ENCODE data around the gene MAGEA11. TPM values are rescaled to one million over a fixed set of nuclear protein-coding genes. Genes with fewer than 3 reads are reported as not detected.
"Not testable (repeated sequence)": the region's sequence is repeated elsewhere in the genome, so short reads cannot be mapped to it uniquely, and the experiment has no call there.

Gene MAGEA11
- total and polyA plus RNA-seq, 11 donors = not detected

DNA sequence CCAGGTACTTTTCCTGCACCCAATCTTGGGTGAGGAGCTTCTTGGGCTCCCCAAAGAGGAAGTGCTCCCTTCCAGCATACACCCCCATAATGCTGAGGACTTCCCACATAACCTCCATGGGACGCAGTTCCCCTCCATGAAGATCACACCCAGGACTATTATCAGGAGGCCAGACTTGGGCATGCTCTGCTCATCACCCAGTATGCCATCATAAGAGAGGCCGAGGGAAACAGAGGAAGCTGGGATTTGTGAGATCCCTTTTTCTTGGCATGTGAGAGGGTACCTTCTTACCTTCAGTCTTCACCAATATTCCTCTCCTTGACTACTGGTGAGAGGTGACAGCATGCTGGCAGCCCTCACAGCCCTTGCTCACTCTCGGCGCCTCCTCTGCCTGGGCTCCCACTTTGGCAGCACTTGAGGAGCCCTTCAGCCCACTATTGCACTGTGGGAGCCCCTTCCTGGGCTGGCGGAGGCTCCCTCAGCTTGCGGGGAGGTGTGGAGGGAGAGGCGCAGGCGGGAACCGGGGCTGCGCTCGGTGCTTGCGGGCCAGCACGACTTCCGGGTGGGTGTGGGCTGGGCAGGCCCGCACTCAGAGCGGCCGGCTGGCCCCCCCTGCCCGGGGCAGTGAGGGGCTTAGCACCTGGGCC lies 46.3 kb downstream of the MAGEA11 start:
- H3K9me3 ChIP-seq = no peaks in the 10 kb centered on the region
- intact Hi-C loops (cut with DNase I) = no loop called here
- DNase-seq = no peak
- no peak overlapping the region for H3K4me3 ChIP-seq
- TF ChIP-seq POLR2A (IDR thresholded peaks at IDR 0.05) = no peak
- H3K27ac ChIP-seq = no peak overlapping the region
- 84 to 94% (median 91%) methylated on average over 5 to 18 of the region's 18 CpGs for WGBS, 4 donors
- ATAC-seq = no peak
- no peaks in the 10 kb centered on the region for H3K36me3 ChIP-seq
- no peaks in the 10 kb centered on the region for H3K4me1 ChIP-seq
- H3K27me3 ChIP-seq = peaks cover 0 to 3% (median 0%) of the 10 kb centered on the region in 9 donors

- H3K4me3 ChIP-seq; DNase-seq; H3K4me1 ChIP-seq; H3K27me3 ChIP-seq; H3K27ac ChIP-seq; intact Hi-C loops (cut with DNase I); H3K36me3 ChIP-seq; H3K9me3 ChIP-seq; ATAC-seq: not testable (repeated sequence)
- WGBS, 4 donors = 89 to 96% (median 92%) methylated on average over 4 to 16 of the region's 17 CpGs
Observed at GRCh38 chrX:149758715-149759078, 46.8 kb downstream of the MAGEA11 start.

GRCh38 chrX:149759824-149760223 lies 48.0 kb downstream of the MAGEA11 start:
- TF ChIP-seq, protein P1, sequence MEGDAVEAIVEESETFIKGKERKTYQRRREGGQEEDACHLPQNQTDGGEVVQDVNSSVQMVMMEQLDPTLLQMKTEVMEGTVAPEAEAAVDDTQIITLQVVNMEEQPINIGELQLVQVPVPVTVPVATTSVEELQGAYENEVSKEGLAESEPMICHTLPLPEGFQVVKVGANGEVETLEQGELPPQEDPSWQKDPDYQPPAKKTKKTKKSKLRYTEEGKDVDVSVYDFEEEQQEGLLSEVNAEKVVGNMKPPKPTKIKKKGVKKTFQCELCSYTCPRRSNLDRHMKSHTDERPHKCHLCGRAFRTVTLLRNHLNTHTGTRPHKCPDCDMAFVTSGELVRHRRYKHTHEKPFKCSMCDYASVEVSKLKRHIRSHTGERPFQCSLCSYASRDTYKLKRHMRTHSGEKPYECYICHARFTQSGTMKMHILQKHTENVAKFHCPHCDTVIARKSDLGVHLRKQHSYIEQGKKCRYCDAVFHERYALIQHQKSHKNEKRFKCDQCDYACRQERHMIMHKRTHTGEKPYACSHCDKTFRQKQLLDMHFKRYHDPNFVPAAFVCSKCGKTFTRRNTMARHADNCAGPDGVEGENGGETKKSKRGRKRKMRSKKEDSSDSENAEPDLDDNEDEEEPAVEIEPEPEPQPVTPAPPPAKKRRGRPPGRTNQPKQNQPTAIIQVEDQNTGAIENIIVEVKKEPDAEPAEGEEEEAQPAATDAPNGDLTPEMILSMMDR (IDR thresholded peaks at IDR 0.05) = no peak
- no peak for TF ChIP-seq POLR2A (IDR thresholded peaks at IDR 0.05)
- intact Hi-C loops (cut with DNase I) = no loop called here
- DNase-seq (no peak), ATAC-seq (no peak)
- no peaks in the 10 kb centered on the region for H3K36me3 ChIP-seq
- no peak overlapping the region for H3K4me3 ChIP-seq
- H3K27ac ChIP-seq = no peak overlapping the region
- no peaks in the 10 kb centered on the region for H3K9me3 ChIP-seq
- peaks cover 0 to 3% (median 0%) of the 10 kb centered on the region in 9 donors for H3K27me3 ChIP-seq
- WGBS, 4 donors = 81 to 94% (median 89%) methylated on average over 7 of the region's 7 CpGs
- no peaks in the 10 kb centered on the region for H3K4me1 ChIP-seq

GRCh38 chrX:149760965-149761364 lies 49.1 kb downstream of the MAGEA11 start:
- H3K36me3 ChIP-seq = no peaks in the 10 kb centered on the region
- WGBS, 4 donors = 60 to 100% (median 88%) methylated on average over 1 to 3 of the region's 3 CpGs

DNA sequence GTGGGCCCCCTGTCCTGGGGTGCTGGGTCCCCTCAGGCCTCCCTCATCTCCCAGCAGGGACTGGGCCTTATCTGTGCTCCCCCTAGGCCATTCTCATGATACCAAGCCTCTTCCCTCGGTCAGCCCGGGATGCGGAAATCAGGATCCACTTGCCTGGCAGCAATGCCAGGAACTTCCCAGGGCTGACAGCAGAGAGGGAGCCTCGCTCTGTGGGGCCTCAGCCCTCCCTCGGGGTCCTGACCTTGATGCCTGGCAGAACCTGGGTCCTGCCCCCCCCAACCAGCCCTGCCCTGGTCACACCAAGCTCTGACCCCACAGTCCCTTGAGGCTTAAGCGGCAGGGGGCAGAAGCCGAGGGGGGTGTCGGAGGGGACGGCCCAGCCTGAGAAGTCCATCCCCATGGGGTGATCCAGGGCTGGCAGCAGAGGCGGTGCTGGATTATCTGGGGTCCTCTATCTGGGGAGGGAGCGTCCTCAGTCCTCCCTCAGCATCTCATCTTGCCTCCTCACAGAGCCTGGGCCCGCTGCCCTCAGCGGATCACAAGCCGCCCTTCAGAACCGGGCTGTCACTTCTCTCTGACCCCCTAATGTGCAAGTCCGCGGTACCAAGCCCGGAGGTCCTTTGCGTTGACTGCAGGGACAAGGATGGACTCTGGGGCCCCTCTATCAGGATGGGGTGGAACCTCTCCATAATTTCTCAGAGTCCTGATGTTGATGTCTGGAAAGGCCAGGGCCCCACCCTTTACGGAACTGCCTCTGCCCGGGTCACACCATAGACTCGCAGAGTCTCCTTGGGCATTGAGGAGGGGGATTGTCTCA lies 50.2 kb downstream of the MAGEA11 start:
- 81 to 92% (median 87%) methylated on average over 14 to 22 of the region's 22 CpGs for WGBS, 4 donors

More at GRCh38 chrX:149760965-149761364, 49.1 kb downstream of the MAGEA11 start:
- no peak overlapping the region for H3K4me3 ChIP-seq
- H3K27me3 ChIP-seq = peaks cover 0 to 3% (median 0%) of the 10 kb centered on the region in 9 donors
- no peaks in the 10 kb centered on the region for H3K4me1 ChIP-seq
- no peak overlapping the region for H3K27ac ChIP-seq
- H3K9me3 ChIP-seq = no peaks in the 10 kb centered on the region
- DNase-seq (no peak), ATAC-seq (no peak)
- intact Hi-C loops (cut with DNase I) = no loop called here
- TF ChIP-seq, protein P1 (IDR thresholded peaks at IDR 0.05) = no peak
- no peak for TF ChIP-seq POLR2A (IDR thresholded peaks at IDR 0.05)

More for the DNA sequence above, 50.2 kb downstream of the MAGEA11 start:
- intact Hi-C loops (cut with DNase I); H3K36me3 ChIP-seq; H3K27me3 ChIP-seq; DNase-seq; H3K27ac ChIP-seq; ATAC-seq; H3K4me1 ChIP-seq; H3K9me3 ChIP-seq; H3K4me3 ChIP-seq: not testable (repeated sequence)
